ENCODE results near the gene PIP4K2C. TPM values are rescaled to one million over a fixed set of nuclear protein-coding genes. Genes with fewer than 3 reads are reported as not detected.
"Not testable (repeated sequence)": the region's sequence is repeated elsewhere in the genome, so short reads cannot be mapped to it uniquely, and the experiment has no call there.

PIP4K2C gene
- polyA plus RNA-seq, 1 donor: 12.1 TPM

GRCh38 chr12:57610554-57611107 lies 19.6 kb downstream of the PIP4K2C start:
- peak; percentile 54 for DNase-seq

GRCh38 chr12:57611108-57611826 lies 20.3 kb downstream of the PIP4K2C start, which contains the start of gene ARHGEF25:
Gene ARHGEF25 (plus strand): TSS chr12:57611435. CDS start chr12:57611895, 460 bp downstream.
- peak; percentile 93 for DNase-seq

- DNase-seq: no peak
Measured at GRCh38 chr12:57611827-57612710, 21.1 kb downstream of the PIP4K2C start.

GRCh38 chr12:57612711-57613426 lies 21.9 kb downstream of the PIP4K2C start:
- no peak for DNase-seq

GRCh38 chr12:57613427-57614109 lies 22.6 kb downstream of the PIP4K2C start:
- no peak for DNase-seq

- DNase-seq: no peak
Measured at GRCh38 chr12:57614178-57614947, 23.4 kb downstream of the PIP4K2C start.

- DNase-seq: no peak
Measured at GRCh38 chr12:57614948-57615500, 24.0 kb downstream of the PIP4K2C start.

GRCh38 chr12:57615637-57616036 lies 24.6 kb downstream of the PIP4K2C start:
- DNase-seq: no peak

- no peak for DNase-seq
Measured at GRCh38 chr12:57616383-57617101, 25.6 kb downstream of the PIP4K2C start.

GRCh38 chr12:57617942-57618341 lies 26.9 kb downstream of the PIP4K2C start:
- DNase-seq: no peak

GRCh38 chr12:57618431-57618830 lies 27.4 kb downstream of the PIP4K2C start:
- DNase-seq: not testable (repeated sequence)

- no peak for DNase-seq
Measured at GRCh38 chr12:57618966-57619433, 28.0 kb downstream of the PIP4K2C start.

- DNase-seq: no peak
Measured at GRCh38 chr12:57619434-57620244, 28.6 kb downstream of the PIP4K2C start.

- no peak for DNase-seq
Measured at GRCh38 chr12:57620245-57620935, 29.4 kb downstream of the PIP4K2C start.

- DNase-seq: no peak
Measured at GRCh38 chr12:57620936-57621496, 30.0 kb downstream of the PIP4K2C start.

GRCh38 chr12:57621497-57622292 lies 30.7 kb downstream of the PIP4K2C start:
- DNase-seq: peak; percentile 57
